ENCODE data around the gene NRARP. TPM values are rescaled to one million over a fixed set of nuclear protein-coding genes. Genes with fewer than 3 reads are reported as not detected.

The NRARP gene
- total and polyA plus RNA-seq, 2 of the 13 experiments (the other 11 are each of a cell fraction or from before 2014, with no cell fraction given): 0.22 to 0.46 TPM

- intact Hi-C loops (cut with micrococcal nuclease; ENCODE audit: unreplicated experiment): no loop called here
- Histone ChIP-seq H3K36me3 (replicated peaks in 1 of 2; ENCODE audit: control insufficient read depth in 1 of 2, insufficient read depth in 2 of 2, low read length in 2 of 2) (peaks cover 9 to 13% of the 10 kb centered on the region in 2 experiments; a peak in 4 of 5 replicates), H3K4me3 (replicated peaks in 1 of 3; ENCODE audit: insufficient read depth in 1 of 3, low read depth in 2 of 3, low read length in 3 of 3) (peak overlapping the region; percentile 90 to 91 (median 91)), H3K9me3 (ENCODE audit: low read length) (no peaks in the 10 kb centered on the region), H4K20me1 (ENCODE audit: insufficient read depth, low read length) (no peaks in the 10 kb centered on the region), H3K4me2 (ENCODE audit: low read depth, low read length) (peak overlapping the region; percentile 79), H3K27me3 (ENCODE audit: control insufficient read depth in 1 of 2, insufficient read depth in 2 of 2, low read length in 2 of 2) (no peaks in the 10 kb centered on the region; a peak in 1 of 5 replicates), H3K27ac (ENCODE audit: extremely low read length, insufficient read depth, low read length) (peak overlapping the region; percentile 80), H2AFZ (ENCODE audit: low read length) (no peak overlapping the region), H3K4me1 (ENCODE audit: insufficient read depth, low read length) (peaks cover 66% of the 10 kb centered on the region), H3K9ac (ENCODE audit: insufficient read depth, low read depth, low read length) (peak overlapping the region; percentile 86), H3K79me2 (ENCODE audit: insufficient read depth, low read length) (peaks cover 18% of the 10 kb centered on the region)
- DNase-seq (ENCODE audit: low spot score) (no peak), ATAC-seq (peak; percentile 46), FAIRE-seq (no peak)
- BruUV-seq (replicated peaks): no TSS peak
- POLR2A ChIA-PET: interaction anchor here (0.8 to 14.2 kb wide), 18 partner anchors 11 to 198 kb away, joined by 3 to 317 read pairs (median 4); partner anchors contain the start of genes ANAPC2, ENTPD8, EXD3 and NOXA1
- CTCF ChIA-PET (ENCODE audit: low intra/inter-chr PET ratio, low total read pairs): no interaction called here
- 2% methylated on average over 11 of the region's 21 CpGs for WGBS (ENCODE audit: low lambda C conversion rate)
- in situ Hi-C loops (cut with HindIII; ENCODE audit: extremely low pct_ligation_motif_present, low pct_unique_long_range_greater_than_20kb): no loop called here
- TF ChIP-seq GATAD2A (CRISPR knock-in tag; IDR thresholded peaks at IDR 0.05): 0 out of 2 replicates have a peak, but pooled peaks have one; percentile 15
- peak; percentile 47; the same call in 1 of the 2 replicates for TF ChIP-seq ZNF350 (CRISPR knock-in tag; IDR thresholded peaks at IDR 0.05; ENCODE audit: borderline replicate concordance, low read depth)
- TF ChIP-seq, protein P1, sequence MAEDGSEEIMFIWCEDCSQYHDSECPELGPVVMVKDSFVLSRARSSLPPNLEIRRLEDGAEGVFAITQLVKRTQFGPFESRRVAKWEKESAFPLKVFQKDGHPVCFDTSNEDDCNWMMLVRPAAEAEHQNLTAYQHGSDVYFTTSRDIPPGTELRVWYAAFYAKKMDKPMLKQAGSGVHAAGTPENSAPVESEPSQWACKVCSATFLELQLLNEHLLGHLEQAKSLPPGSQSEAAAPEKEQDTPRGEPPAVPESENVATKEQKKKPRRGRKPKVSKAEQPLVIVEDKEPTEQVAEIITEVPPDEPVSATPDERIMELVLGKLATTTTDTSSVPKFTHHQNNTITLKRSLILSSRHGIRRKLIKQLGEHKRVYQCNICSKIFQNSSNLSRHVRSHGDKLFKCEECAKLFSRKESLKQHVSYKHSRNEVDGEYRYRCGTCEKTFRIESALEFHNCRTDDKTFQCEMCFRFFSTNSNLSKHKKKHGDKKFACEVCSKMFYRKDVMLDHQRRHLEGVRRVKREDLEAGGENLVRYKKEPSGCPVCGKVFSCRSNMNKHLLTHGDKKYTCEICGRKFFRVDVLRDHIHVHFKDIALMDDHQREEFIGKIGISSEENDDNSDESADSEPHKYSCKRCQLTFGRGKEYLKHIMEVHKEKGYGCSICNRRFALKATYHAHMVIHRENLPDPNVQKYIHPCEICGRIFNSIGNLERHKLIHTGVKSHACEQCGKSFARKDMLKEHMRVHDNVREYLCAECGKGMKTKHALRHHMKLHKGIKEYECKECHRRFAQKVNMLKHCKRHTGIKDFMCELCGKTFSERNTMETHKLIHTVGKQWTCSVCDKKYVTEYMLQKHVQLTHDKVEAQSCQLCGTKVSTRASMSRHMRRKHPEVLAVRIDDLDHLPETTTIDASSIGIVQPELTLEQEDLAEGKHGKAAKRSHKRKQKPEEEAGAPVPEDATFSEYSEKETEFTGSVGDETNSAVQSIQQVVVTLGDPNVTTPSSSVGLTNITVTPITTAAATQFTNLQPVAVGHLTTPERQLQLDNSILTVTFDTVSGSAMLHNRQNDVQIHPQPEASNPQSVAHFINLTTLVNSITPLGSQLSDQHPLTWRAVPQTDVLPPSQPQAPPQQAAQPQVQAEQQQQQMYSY (CRISPR knock-in tag; IDR thresholded peaks at IDR 0.05): peak; percentile 42; the same call in 1 of the 2 replicates
- peak; percentile 60 for TF ChIP-seq UBTF (CRISPR knock-in tag; IDR thresholded peaks at IDR 0.05)
- no peak for TF ChIP-seq TBX2 (CRISPR knock-in tag; IDR thresholded peaks at IDR 0.05; ENCODE audit: borderline replicate concordance)
- TF ChIP-seq, protein P2, sequence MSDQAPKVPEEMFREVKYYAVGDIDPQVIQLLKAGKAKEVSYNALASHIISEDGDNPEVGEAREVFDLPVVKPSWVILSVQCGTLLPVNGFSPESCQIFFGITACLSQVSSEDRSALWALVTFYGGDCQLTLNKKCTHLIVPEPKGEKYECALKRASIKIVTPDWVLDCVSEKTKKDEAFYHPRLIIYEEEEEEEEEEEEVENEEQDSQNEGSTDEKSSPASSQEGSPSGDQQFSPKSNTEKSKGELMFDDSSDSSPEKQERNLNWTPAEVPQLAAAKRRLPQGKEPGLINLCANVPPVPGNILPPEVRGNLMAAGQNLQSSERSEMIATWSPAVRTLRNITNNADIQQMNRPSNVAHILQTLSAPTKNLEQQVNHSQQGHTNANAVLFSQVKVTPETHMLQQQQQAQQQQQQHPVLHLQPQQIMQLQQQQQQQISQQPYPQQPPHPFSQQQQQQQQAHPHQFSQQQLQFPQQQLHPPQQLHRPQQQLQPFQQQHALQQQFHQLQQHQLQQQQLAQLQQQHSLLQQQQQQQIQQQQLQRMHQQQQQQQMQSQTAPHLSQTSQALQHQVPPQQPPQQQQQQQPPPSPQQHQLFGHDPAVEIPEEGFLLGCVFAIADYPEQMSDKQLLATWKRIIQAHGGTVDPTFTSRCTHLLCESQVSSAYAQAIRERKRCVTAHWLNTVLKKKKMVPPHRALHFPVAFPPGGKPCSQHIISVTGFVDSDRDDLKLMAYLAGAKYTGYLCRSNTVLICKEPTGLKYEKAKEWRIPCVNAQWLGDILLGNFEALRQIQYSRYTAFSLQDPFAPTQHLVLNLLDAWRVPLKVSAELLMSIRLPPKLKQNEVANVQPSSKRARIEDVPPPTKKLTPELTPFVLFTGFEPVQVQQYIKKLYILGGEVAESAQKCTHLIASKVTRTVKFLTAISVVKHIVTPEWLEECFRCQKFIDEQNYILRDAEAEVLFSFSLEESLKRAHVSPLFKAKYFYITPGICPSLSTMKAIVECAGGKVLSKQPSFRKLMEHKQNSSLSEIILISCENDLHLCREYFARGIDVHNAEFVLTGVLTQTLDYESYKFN (CRISPR knock-in tag; conservative IDR thresholded peaks at IDR 0.05): 0 out of 2 replicates have a peak, but pooled peaks have one; percentile 30
- 0 out of 2 replicates have a peak, but pooled peaks have one; percentile 44 for TF ChIP-seq ZNF83 (CRISPR knock-in tag; IDR thresholded peaks at IDR 0.05; ENCODE audit: borderline replicate concordance)
- 0 out of 2 replicates have a peak, but pooled peaks have one; percentile 39 for TF ChIP-seq GATAD1 (CRISPR knock-in tag; IDR thresholded peaks at IDR 0.05)
- no peak for TF ChIP-seq ZNF629 (CRISPR knock-in tag; conservative IDR thresholded peaks at IDR 0.05)
- peak; percentile 17; the same call in 1 of the 2 replicates for TF ChIP-seq IKZF5 (CRISPR knock-in tag; IDR thresholded peaks at IDR 0.05)
- peak; percentile 72 for TF ChIP-seq SAP130 (CRISPR knock-in tag; IDR thresholded peaks at IDR 0.05; ENCODE audit: low read depth)
Measured at GRCh38 chr9:137253717-137254623, 48.1 kb downstream of the NRARP start.
